ENCODE data around the gene SDC1.
"Not testable (repeated sequence)": the region's sequence is repeated elsewhere in the genome, so short reads cannot be mapped to it uniquely, and the experiment has no call there.

SDC1 gene

DNA sequence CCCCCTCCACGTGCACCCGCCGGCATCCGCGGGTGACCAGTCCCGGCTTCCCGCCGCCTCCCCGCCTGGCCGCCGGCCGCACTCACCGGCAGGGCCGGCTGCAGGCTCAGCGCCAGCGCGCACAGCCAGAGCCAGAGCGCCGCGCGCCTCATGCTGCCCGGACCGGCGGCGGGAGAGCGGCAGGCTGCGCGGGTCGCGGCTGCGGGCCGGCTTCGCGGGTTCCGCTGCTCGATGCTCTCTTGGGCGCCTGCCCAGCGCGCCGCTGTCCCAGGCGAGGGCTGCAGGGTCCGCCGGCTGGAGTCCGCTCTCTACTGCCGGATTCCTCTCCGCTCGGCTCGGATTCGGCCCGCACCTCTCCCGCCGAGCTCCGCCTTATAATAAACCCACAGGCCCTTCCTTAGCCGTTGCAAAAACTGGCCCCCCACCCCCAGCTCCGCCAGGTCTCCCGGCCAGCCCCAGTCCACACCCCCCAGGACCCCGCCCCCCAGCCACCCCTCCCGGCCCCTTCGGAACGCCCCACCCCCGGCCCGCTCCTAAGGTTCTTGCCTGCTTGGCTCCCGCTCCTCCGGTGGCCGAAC lies at the start of gene SDC1:
Gene SDC1 (minus strand): TSS at position 415 of the 578 bp plus-strand sequence. CDS start 263 bp downstream, at position 152.
- peak; percentile 67 for DNase-seq (ENCODE audit: low spot score)

- DNase-seq (ENCODE audit: low spot score) = no peak
Measured at GRCh38 chr2:20273042-20273441, 48.1 kb upstream of the SDC1 start.

DNA sequence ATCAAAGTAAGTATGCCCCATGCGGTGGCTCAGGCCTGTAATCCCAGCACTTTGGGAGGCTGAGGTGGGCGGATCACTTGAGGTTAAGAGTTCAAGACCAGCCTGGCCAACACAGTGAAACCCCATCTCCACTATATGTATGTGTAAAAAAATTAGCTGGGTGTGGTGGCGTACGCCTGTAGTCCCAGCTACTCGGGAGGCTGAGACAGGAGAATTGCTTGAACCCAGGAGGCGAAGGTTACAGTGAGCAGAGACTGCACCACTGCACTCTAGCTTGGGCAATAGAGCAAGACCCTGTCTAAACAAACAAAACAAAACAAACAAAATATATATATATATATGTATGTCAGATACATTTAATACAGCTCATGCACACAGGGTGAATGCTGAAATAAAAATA lies 43.4 kb upstream of the SDC1 start:
- not testable (repeated sequence) for DNase-seq (ENCODE audit: low spot score)

DNA sequence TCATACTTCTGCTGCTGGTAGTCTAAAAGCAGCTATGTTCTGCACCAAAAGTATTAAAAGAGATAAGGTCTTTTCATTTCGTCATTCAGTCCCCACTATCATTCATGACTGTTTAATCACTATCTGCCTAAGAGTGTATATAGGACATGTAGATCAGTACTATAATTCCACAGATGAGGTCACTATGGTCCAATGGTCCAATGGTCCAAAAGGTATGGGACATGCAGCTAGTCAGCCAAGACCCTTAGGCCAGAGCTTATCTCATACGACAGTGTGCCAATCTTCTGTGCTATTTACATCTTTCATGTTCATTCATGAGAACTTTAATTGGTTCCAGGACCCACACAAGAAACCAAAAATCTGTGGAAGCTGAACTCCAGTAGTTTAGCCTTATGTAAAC lies 42.6 kb upstream of the SDC1 start:
- DNase-seq (ENCODE audit: low spot score) = no peak

DNA sequence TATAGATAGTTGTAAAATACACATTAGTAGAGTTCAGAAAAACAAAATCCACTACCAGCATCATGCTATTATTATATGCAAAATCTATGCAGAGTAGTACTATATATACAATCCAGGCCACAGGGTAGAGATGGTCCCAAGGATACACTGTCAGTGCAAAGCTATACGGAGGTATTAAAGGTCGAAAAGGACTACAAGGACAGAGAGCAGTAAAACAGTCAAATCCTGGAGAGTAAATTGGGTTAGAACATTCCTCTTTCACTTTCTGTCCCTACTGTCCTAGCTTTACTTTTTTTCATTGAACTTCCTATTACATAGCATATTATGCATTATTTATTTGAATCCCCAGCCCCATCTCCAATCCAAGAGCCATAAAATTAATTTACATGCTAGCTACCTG lies 39.7 kb upstream of the SDC1 start:
- no peak for DNase-seq (ENCODE audit: low spot score)

DNA sequence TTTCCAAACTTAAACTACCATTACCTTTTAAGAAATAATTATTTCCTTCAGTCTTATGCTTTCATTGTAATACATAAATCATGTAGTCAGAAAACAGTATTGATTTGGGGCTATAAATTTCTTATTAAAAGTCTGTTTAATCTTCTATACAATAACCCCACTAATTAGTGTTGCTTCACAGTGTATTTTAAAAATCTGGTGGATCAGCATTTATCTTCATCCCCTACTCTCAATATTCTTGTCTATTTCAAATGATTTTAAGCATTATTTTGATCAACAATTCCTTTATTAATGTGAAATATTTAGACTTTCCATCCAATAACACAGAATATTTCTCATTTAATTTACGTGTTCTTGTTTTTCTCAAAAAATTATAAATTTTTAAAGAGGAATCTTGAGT lies 32.5 kb upstream of the SDC1 start:
- no peak for DNase-seq (ENCODE audit: low spot score)

- no peak for DNase-seq (ENCODE audit: low spot score)
Measured at GRCh38 chr2:20254731-20255130, 29.8 kb upstream of the SDC1 start.

- DNase-seq (ENCODE audit: low spot score) = no peak
Measured at GRCh38 chr2:20250436-20250835, 25.5 kb upstream of the SDC1 start.

- no peak for DNase-seq (ENCODE audit: low spot score)
Measured at GRCh38 chr2:20249170-20249569, 24.2 kb upstream of the SDC1 start.

DNA sequence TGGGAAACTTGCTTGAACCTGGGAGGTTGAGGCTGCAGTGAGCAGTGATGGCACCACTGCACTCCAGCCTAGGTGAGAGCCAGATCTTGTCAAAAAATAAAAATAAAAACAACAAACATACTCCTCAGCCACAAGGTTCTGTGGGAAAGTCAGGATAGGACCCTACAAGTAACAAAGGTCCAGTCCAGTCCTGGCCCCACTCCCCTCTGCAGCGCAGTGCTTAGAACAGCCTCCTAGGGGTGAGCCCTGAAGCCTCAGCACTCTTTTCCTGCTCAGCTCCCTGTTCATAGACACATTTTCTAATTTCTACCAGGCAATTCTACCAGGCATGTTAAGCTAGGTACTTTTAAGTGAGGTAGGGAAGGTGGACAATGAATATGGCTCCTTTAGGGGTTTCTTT lies 22.2 kb upstream of the SDC1 start:
- no peak for DNase-seq (ENCODE audit: low spot score)

GRCh38 chr2:20243637-20244036 lies 18.7 kb upstream of the SDC1 start:
- DNase-seq (ENCODE audit: low spot score) = not testable (repeated sequence)

- no peak for DNase-seq (ENCODE audit: low spot score)
Measured at GRCh38 chr2:20242727-20243377, 17.9 kb upstream of the SDC1 start.

- DNase-seq (ENCODE audit: low spot score) = peak; percentile 48
Measured at GRCh38 chr2:20241973-20242726, 17.2 kb upstream of the SDC1 start.

- DNase-seq (ENCODE audit: low spot score) = not testable (repeated sequence)
Measured at GRCh38 chr2:20240291-20240690, 15.4 kb upstream of the SDC1 start.

DNA sequence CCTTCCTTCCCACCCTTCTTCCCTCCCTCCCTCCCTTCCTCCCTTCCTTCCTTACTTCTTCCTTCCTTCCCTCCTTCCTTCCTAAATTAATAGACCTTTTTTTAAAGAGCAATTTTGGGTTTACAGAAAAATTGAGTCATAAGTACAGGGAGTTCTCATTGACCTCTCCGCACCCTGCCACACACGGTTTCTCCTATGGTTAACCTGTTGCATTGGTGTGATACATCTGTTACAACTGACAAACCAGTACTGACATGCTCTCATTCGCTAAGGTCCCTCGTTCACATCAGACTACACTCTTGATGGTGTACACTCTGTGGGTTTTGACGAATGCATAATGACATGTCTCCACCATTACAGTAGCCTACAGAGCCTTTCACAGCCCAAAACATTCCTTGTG lies 11.6 kb upstream of the SDC1 start:
- DNase-seq (ENCODE audit: low spot score) = no peak

GRCh38 chr2:20235655-20236305 lies 10.8 kb upstream of the SDC1 start:
- no peak for DNase-seq (ENCODE audit: low spot score)

DNA sequence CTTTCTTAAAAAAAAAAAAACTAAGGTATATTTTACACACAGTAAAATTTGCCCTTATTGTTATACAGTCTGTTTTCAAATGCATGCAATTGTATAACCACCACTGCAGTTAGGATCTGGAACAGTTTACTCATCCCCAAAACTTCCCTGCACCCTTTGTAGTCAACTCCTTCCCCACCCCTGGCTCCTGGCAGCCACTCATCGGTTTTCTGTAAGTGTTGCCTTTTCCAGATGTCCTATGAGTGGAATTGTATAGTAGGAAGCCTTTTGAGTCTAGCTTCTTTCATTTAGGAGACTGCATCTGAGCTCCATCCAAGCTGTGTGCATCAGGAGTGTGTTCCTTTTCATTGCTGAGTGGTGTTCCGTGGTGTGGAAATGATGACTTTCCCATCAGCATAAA lies 9.7 kb upstream of the SDC1 start:
- not testable (repeated sequence) for DNase-seq (ENCODE audit: low spot score)

DNA sequence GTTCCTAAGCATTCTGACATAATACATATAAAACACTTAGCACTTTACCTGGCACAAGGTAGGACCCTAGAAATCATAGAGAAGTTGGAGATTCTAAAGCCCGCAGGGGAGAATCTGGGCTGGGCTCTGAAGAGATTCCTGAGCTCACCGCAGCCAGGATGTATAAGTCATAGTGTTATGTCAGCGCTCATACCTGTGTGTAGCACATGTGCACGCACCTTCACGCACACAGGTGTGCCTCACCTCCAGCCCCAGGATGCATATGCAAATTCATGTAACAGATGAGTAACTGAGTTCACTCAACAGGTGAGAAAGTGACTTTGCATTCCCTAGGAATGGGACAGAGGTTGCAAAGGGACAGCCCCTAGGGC lies 7.9 kb upstream of the SDC1 start:
- no peak for DNase-seq (ENCODE audit: low spot score)

DNA sequence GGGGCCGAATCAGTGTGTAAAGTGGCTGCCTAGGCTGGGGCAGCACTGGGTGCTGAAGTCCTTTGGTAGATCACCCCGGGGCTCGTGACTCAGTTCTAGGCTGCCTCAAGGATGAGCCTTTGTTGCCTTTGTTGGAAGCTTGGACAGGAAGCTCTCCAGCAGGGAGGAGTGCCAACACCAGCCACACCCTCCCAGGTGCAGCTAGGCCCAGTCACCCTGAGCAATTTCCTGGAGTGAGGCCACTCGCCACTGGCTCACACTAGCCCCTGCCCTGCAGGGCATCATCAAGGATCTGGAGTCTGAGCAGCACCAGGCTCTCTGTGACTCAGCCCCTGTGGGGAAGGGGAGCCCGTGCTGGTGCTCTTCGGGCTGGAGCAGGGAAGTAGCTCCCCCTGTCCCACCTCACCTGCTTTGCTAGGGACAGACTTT lies 6.7 kb upstream of the SDC1 start:
- no peak for DNase-seq (ENCODE audit: low spot score)

DNA sequence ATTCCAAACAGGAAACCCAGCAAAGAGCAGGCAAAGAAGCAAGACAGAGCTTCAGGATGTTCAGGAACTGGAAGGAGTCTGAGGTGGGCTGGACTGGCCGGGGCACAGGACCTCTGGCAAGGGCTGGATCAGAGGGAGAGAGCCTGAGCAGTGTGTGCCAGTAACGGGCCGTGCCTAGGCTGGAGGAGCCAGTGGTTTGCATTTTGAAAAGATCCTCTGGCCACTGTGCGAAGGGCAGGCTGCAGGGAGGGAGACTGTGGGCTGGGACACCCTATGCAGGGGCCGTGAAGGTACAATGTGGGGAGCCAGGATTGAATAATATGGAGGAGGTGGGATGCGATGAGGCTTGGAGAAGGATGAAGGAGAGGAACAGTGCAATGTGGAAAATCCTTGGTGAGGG lies 6.2 kb upstream of the SDC1 start:
- no peak for DNase-seq (ENCODE audit: low spot score)

DNA sequence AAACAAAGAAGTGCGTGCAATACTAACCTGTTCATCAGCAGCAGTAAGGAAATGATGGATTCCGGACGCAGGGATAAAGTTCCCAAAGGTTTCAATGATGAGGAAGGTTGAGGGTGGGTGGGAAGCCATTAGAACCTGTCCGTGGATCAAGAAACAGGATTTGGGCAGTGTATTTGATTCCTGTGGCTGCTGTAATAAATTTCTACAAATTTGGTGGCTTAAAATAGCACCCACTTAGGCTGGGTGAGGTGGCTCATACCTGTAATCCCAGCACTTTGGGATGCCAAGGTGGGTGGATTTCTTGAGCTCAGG lies 5.1 kb upstream of the SDC1 start:
- DNase-seq (ENCODE audit: low spot score) = no peak

- peak; percentile 81 for DNase-seq (ENCODE audit: low spot score)
Measured at GRCh38 chr2:20229322-20230113, 4.6 kb upstream of the SDC1 start.
